NCI-H748 treated with DMSO at 0.1 percent for 48 hours (cell line): ENCODE data around the gene ARID2.

ENCODE experiments used
- DNase-seq: peaks from one replicate; lab custom pipeline; 2025; lab: John Stamatoyannopoulos, UW

The ARID2 gene

DNA sequence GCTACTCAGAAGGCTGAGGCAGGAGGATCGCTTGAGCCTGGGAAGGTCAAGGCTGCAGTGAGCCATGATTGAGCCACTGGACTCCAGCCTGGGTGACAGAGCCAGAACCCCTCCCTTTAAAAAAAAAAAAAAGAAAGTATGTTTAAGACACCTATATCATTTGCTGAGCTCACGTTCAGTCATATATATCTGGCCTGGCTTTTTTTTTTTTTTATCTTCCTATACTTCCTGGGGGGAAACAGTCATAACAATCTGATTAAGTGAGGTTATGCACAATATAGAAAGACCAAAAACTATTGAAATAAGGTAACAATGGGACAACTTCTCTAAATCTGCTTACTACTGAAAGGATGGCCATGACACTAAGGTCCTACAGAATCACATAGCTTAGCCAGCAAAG is 9.4 kb upstream of the ARID2 start:
- no peak for DNase-seq

DNA sequence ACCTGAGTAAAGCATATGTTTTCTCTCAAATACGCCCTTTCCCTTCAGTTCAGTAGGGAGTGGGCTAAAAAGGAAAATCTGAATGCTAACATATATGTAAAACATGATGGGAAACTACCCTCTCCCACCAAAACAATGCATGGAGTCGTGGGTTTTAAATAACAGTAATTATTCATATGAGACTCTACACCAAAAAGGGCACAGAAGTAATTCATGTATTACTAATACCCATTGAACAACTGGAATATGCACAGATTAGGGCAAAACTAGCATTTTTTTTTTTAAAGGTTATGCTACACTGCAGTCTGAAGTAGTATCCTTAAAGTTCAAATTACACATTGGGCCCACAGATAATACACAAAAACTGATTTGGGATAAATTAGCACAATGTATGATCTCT is 8.1 kb upstream of the ARID2 start:
- DNase-seq = no peak

GRCh38 chr12:45721954-45722353 is 7.6 kb upstream of the ARID2 start:
- DNase-seq = no peak

DNA sequence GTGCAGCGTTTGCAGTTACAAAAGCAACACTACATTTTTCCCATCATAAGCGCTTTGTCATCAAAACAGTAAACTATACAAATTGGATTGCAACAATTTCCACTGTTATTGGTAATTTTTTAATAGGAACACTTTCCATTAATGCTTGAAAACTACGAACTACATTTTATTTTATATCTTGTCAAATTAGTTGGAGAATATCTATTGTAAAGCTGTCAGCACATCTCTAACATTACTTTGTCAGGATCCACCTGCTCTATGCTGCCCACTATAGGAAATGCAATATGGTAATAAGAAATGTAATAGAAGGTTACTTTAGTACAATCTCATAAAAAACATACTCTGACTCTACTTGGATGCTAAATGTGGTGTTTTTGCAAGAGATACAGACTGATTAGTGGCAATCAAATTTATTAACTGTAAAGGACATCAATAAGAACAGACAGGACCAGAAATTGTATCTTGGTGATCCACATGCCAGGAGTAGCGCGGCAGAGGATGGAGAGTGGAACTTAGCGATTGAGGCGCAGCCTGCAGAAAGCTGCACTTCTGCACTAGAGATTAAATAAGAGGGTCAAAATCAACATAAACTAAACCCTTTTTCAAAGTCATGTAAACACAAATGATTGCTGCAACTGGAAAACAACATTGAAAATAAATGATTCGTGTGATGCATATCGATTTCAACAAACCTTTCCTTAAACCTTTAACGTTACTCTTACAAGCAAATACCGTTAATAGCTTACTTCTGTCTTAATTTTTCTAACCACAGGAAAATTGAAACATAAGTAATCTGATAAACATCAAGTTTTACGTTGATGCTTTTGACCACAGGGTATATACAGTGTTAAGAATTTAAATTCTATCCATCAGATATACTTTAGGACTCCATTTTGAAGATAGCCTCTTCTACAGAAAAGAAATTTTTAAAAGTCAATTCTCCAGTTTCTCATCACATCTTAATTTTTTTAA is 3.6 kb upstream of the ARID2 start:
- DNase-seq = peak; percentile 28

DNA sequence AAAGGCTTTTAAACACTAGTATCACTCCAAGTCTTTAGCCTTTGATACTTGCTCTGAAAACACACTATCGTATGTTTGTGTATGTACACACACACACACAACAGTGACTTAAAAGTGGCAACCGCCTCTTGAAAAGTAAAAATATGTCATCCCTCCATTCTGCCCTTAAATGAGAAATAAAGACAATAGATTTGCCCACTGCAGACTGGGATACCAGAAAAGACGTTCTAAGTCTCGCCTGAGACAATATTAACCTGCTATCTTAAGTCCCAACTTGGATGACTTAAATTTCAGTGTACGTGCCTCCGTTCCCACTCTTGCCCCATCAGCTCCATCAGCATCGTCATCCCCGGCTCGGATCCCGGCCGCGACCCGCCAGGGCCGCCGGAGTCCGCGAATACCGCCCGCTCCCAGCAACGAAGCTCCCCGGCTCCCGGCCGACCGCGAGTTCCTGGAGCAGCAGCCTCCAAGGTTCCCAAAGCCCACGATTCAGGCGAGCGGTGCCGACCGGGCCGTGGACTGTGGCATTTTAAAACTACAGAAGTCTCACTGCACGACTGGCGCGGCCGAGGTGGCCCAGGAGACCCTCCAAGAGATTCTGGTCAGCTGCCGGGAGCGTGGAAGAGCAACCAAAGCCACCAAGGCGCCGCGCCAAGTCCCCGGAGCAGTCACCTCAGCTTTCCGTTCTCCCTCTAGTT is 2.8 kb upstream of the ARID2 start:
- peak; percentile 21 for DNase-seq

DNA sequence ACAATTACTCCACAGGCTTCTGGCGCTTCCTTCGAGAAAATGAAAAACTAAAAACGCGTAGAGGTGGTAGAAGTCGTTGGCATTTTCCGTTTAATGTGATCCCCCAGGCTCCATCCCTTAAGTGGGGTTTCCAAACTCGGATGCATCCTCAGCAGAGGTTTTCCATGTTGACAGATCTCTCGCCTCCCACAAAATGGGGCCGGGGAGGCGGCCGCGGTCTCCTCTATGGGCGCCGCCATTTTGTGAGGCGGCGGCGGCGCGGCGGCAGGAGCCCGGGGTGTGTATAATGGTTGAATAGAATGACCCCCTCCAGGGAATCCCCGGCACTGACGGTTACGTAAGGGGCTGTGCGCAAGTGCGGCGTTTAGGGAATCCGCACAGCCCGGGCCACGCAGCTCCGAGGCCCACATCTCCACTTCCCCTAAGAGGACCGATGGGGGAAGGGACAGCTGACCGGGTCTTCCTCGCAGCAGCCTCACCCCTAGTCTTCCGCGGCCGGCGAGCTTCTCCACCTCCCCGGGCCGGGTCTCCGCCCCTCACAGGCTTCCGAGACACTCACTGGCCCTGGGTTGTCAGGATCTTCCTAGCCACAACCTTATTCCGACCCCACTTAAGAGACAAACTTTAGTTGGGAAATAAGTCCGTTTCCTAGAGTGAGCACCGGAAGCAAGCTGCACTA is 2.1 kb upstream of the ARID2 start:
- peak; percentile 91 for DNase-seq

DNA sequence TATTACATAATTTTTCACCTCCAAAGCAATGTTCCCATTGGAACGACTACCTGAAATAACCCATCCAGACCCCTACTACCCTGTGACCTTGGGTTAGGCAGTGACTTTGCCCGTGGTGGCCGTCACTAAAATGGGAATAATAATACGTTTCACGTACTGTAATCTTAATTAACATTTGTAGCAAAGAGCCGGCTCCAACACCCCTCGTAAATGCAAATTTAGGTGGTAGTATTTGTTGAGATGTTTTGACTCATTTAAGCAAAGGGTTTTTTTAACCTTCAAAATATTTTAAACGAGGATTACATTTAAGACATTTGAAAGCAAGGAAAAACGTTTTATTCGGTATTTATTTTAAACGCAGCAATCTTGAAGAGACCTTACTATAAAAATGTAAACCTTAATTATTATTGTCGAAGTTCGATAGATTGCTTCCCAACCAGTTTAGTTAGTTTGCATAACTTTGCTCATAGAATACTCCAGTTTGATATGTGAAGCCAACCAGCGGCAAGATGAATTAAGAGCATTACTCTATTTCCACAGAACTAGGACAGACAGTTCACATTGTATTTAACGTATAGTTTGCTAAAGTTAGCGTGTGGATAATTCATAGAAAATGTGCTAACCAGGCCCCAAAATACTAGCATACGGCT is 1.4 kb upstream of the ARID2 start:
- DNase-seq = no peak

- peak; percentile 91 for DNase-seq
These were observed 775 bp upstream of the ARID2 start for GRCh38 chr12:45728630-45729232.

DNA sequence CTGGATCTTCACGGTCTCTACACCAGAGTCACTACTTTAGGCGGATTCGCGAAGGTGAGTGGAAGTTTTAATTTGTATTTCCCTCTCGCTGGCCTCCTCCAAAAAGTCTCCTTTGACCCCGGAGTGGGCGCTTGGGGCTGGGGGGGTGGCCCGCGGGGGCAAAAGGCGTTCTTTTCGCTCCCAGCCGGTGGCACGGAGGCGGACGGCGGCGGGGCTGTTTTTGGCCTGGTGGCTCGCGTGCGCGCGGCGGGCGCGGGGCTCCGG is 510 bp downstream of the ARID2 start:
- no peak for DNase-seq

GRCh38 chr12:45730348-45731189 is 1.1 kb downstream of the ARID2 start:
- peak; percentile 41 for DNase-seq

DNA sequence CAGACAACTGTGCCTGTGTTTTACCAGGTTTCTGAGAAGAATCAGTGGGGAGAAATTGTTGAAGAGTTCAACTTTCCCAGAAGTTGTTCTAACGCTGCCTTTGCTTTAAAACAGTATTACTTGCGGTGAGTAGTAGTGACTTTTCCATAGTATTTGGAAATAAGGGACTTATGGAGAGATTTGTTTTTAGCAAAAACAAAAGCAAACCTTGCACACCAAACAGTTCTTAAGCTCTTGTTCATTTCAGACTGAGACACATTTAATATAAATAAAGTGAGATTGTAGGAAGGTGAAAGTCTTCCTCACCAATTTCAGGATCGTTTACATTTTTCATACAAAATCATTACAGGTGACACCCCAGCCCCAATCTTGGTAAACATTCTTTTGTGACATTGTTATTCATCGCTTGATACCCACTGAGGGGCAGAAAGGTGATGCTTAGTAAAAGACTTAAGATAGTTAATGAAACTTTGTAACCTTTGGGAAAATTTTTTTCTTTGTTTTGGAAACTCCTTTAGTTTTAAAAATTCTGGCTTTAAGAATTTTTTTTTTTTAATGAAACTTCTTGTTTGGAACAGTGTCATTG is 1.8 kb downstream of the ARID2 start:
- DNase-seq = no peak

- no peak for DNase-seq
These were observed 2.7 kb downstream of the ARID2 start for GRCh38 chr12:45732250-45732649.

- no peak for DNase-seq
These were observed 3.4 kb downstream of the ARID2 start for GRCh38 chr12:45732936-45733335.

DNA sequence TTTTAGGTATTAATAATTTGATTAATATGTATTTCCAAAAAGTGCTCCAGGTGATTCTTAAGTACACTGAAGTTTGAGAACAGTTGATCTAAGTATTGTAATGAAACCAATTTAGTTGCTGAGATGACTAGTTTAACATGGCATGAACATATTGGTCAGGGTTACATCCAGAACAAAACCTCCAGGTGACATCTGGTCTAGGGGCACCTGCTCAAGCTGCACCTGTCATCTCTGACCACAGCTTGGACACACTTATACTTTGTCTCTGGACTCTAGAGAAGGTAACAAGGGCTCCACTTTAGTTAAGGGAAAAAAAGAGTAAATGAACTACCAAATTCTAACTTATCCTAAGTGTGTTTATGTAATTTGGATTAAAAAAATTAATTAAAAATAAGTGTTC is 8.1 kb downstream of the ARID2 start:
- DNase-seq = no peak

GRCh38 chr12:45742590-45742989 is 13.1 kb downstream of the ARID2 start:
- DNase-seq = no peak

- no peak for DNase-seq
These were observed 13.7 kb downstream of the ARID2 start for GRCh38 chr12:45743247-45743646.

- no peak for DNase-seq
These were observed 16.4 kb downstream of the ARID2 start for GRCh38 chr12:45745861-45746277.

DNA sequence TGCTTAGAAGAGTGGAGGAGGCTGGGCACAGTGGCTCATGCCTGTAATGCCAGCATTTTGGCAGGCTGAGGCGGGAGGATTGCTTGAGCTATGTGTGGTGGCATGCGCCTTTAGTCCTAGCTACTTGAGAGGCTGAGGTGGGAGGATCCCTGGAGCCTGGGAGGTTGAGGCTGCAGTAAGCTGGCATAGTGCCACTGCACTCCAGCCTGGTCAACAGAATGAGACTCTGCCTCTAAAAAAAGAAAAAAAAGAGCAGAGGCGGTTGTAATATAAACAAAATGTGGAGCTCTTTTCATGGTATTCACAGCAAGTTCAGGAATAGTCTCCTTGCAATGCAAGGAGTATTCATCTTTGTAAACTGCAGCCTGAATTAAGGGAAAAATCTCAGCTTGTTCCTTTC is 27.2 kb downstream of the ARID2 start:
- DNase-seq = no peak

DNA sequence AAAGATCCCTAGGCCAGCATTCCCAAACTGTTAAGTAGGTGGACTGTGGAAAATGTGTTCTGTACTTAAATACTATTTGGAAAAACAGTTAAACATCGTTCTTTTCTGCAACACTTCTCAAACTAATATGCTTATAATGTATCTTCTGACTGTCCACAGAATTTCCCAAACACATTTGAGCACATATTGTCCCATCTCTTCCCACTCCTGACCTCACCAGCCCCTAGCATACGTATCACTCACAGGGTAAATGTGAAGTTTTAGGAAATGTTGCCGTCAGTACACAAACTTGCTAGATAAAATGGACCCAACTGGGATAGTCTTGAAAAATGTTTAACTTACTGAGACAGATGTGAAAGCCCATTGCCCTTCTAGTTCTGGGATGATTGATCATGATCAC is 27.7 kb downstream of the ARID2 start:
- no peak for DNase-seq

- DNase-seq = no peak
These were observed 30.8 kb downstream of the ARID2 start for GRCh38 chr12:45760333-45760732.
